ENCODE measurements around the gene TMEM161B.

DNA sequence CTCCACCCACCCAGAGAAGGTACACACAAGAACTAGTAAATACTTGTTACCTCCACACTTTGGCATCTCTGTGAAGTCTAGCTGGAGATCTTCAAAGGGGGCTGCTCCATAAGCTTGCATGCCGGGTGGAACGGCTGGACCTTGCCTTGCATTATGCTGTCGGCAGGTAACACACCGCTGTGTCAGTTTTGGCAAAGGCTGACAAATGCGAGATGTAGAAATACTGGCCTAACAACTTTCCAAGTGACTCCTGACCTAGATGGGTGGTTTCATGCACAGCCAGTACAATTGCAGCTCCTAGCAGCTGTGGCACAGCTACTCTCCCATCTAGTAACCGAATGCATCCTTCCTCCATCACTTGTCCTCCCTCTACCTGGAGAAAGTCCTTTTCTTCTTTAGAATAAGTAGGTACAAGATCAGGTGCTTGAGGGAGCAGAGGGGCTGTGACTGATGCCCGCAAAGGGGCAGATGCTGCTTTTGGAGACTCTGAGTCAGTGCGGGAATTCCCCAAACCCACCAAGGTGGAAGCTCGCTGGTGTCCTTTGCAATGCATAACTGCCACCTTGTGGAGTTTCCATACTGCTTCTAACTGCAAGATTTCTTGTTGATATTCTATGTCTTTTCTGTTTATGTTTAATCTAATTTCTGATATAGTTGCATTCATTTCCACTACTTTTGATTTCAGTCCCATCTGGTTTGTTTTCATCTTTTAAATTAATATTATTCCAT, 78.4 kb downstream of the TMEM161B start:
- TF ChIP-seq, protein P1, sequence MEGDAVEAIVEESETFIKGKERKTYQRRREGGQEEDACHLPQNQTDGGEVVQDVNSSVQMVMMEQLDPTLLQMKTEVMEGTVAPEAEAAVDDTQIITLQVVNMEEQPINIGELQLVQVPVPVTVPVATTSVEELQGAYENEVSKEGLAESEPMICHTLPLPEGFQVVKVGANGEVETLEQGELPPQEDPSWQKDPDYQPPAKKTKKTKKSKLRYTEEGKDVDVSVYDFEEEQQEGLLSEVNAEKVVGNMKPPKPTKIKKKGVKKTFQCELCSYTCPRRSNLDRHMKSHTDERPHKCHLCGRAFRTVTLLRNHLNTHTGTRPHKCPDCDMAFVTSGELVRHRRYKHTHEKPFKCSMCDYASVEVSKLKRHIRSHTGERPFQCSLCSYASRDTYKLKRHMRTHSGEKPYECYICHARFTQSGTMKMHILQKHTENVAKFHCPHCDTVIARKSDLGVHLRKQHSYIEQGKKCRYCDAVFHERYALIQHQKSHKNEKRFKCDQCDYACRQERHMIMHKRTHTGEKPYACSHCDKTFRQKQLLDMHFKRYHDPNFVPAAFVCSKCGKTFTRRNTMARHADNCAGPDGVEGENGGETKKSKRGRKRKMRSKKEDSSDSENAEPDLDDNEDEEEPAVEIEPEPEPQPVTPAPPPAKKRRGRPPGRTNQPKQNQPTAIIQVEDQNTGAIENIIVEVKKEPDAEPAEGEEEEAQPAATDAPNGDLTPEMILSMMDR (IDR thresholded peaks at IDR 0.05): no peak
- no peak for TF ChIP-seq POLR2A (IDR thresholded peaks at IDR 0.05)
